Epidermal melanocyte (primary cell): ENCODE measurements around the gene MME.

Experiments
- DNase-seq: peaks from one replicate; pipeline ENCODE4 v3.0.0; 2011; ENCODE audit warnings: low spot score; ENCODE audit not compliant: insufficient read length

The MME gene

GRCh38 chr3:155135003-155135402, 54.9 kb downstream of the MME start:
- DNase-seq, result no peak

DNA sequence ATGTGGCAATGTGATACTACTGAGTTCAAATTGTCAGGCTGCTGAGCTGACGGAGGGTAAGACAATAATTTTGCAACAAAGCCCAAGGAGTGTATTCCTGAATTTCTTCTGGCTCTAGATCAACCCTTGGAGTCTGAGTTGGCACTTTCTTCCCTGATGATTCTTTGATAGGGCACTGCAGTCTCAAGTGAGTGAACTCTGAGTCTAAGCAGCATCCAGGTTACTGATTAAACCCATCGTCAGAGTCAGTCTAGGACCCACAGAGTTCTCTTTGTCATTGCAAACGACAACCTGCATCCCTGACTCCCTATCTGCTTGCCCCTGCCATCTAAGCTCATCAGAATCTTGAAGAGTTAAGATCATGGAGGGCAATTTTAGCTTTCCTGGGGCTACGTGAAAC, 58.6 kb downstream of the MME start:
- DNase-seq, result no peak

DNA sequence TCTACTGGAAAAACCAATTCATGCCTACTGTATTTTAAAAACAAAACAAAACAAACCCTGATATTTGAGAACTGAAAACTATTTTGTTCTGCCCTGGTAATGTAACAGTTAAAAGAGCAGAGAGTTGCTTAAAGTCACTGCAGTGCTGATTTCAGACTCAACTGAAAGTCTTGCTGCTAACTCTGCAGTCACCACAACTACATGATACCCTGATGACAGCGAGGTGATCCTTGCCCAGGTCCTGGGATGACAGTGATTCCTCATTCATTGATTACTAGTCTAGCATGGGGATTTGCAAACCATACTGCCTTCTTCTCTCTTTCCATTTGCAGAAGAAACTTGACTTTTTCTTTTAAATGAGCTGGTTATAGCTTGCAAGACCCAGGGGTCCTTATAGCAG, 67.5 kb downstream of the MME start:
- no peak for DNase-seq

DNA sequence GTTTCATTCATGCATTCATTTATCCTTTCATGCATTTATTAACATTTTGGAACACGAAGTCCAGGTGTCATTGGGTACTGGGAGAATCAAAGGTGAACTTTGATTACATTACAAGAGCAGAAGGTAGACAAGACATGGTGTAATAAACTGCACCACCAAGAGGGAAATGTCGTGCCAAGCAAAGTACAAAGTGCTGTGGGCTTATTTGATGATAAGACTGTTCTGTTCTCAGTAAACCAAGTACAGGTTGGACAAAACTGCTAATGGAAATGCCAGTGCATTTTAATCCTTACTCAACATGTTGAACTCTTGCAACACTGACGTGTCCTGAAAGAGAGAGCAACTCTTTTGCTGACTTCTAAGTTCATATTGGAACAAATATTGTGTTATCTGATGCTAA, 69.4 kb downstream of the MME start:
- no peak for DNase-seq

- DNase-seq, result no peak
These were observed 73.4 kb downstream of the MME start for GRCh38 chr3:155153242-155154186.

DNA sequence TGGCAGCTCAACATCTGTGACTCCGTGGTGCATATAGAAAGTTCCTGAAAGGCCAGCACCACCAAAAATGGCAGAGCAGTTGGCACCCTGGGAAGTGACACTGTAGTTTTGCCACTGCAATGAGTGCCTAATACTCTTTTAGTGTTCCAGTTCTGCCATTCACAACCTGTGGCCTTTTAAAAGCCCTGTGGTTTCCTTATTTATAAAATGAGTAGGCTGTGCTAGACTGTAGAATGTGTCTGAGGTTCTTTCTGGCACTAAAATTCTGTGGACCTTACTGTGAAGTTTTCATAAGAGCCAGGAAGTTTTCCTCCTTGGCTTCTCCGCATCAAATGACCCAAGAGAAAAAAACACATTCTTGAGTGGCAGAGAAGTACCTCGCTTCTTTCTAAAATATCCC, 74.1 kb downstream of the MME start:
- no peak for DNase-seq

DNA sequence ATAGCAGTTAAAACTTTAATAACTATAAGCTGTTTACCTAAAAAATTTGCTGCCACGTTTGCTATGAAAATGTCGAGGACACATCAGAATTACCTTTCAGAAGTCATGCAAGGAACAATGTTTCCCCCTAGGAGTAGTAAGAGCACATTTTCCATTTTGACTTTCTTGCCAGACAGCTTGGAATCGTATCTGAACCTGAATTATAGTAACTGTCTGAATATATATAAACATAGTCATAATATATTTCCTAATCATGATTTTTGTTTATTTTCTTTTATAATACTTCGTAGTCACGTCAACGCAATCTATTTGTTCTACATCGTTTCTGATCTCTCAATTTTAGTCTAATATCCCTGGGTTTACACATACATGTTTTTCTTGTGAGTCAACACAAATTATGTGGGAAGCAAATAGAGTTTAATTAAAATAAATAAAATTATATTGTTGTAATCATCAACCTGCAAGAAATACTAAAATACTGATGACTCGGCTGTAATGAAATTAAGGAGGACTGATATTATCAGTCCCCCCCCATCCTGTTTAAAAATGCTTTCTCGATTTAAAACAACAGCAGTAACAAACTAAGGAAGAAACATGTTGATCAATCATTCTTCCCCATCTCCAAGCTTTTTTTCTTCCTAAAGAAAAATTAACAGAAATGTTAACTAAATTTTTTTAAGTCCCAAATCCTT, 78.4 kb downstream of the MME start:
- no peak for DNase-seq

DNA sequence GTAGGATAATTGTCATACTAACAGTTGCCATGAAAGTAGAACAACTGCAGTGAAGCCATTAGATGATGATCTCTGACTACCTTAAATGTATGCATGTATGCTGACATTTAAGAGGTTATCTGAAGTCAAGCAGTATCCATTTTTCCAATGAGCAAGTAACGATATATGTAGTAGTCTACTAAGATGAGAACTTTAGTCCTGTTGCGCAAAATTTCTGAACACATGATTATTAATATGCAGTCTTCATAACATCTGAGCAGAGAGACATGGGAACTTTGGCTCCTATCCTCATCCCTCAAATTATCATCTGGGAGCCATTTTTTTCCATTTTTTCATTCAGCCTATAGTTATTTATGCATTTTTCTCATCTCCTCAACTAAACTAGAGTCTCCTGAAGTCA, 79.2 kb downstream of the MME start:
- DNase-seq, result no peak

DNA sequence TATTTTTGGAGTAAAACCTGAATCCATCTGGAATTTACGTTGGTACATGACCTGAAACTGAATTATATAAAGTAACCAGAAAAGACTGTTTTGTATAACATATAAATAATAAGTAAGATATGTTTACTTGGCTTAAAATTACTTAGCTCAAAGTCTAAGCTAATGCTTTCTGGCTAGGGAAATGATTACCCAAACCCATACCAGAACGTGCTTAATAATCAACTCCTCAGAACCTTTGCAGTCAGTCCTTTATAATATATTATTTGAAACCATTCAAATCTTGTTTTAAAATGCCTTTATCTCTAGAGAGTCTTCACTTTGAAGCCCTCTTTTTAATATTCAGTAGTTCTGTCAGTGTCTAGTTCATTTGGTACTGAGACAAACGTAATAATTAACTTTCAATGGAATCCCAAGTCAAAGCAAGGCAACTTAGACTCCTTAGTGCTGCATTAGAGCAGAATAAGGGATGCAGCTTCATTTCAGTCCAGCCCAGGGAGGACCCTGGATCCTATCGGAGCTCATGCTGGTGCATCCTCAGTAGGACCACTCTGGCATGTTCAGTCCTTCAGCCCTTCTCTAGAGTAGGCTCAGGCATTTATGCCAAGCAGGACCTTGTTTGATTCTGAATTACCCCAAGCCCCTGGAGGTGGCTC, 81.6 kb downstream of the MME start:
- no peak for DNase-seq

- no peak for DNase-seq
These were observed 84.2 kb downstream of the MME start for GRCh38 chr3:155164306-155164705.

- no peak for DNase-seq
These were observed 86.3 kb downstream of the MME start for GRCh38 chr3:155166441-155166840.

GRCh38 chr3:155169197-155169596, 89.1 kb downstream of the MME start:
- DNase-seq, result no peak

DNA sequence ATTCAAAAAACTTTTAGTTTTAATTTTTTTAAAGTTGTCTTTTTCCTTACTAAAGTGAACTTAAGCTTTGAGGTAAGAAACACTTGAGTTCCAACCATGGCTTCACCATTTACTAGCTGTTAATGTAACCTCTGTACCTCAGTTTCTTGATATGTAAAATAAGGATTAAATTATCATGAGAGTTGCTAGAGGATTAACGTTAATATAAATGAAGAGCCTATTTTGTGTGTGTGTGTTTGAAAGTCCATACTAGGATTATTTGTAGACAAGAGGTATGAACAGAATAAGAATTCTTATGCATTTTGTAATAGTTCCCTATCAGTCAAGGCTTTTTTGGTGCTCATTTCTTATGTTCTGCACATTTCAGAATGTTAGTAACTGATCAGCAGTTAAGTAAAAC, 93.7 kb downstream of the MME start:
- no peak for DNase-seq

GRCh38 chr3:155178810-155179436, 98.8 kb downstream of the MME start:
- no peak for DNase-seq

DNA sequence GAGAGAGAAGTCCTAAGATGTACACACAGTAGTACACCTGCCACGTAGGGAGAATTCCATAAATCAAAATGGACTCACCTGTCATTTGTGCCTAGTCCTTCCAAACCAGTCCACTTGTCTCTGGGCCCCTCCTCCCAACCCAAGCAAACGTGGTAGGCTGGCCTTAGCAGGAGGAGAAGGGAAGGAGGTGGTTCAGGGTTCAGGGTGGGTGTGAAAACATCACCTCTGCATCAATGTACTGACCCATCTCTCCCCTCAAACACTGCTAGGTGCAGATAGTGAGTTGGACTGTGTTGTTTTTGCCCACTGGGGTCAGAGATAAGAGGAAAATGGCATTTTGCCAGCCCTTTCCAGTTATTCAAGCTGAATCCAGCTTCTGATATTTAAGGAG, 99.3 kb downstream of the MME start:
- no peak for DNase-seq

GRCh38 chr3:155179966-155180757, 100.0 kb downstream of the MME start:
- no peak for DNase-seq

DNA sequence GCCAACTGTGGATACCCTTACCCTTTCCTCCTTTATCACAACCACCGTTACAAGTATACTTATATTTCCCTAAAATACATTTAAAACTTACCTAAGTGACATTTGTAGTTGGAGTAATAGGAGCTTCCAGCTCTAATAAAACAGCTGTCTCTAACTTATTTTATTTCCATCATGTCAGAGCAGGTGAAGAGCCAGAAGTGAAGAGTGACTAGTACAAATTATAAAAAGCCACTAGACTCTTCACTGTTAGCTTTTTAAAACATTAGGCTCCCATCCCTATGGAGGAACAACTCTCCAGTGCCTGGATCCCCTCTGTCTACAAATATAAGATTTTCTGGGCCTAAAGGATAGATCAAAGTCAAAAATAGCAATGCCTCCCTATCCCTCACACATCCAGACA, 102.3 kb downstream of the MME start:
- DNase-seq, result no peak

DNA sequence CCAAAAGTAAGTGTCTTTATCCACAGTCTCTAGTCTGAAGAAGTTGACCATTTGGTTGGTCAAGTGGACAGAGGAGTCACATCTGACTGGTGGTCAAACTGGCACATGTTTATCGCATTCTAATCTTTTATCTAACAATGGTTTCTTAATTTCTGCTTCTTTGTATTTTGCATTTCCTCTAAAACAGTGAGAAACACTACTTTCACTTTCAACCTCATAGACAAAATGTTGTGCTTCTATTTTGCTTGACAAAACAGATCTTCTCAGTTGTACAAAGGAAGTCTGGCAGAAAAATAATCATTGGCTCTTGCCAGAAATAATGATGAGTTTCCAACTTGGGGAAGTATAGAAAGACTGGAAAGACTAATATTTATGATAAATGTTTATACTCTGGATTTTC, 103.9 kb downstream of the MME start:
- DNase-seq, result no peak

- DNase-seq, result no peak
These were observed 105.5 kb downstream of the MME start for GRCh38 chr3:155185631-155186071.

GRCh38 chr3:155188031-155188430, 107.9 kb downstream of the MME start:
- no peak for DNase-seq

- no peak for DNase-seq
These were observed 109.4 kb downstream of the MME start for GRCh38 chr3:155189478-155189877.
